NCI-H510A (cell line): ENCODE measurements around the gene NR2E1.
A peak's percentile ranks its signal among the peaks of the same experiment; 100 is the strongest.

Source experiments
- DNase-seq: peaks from one replicate; lab custom pipeline; 2025; lab: John Stamatoyannopoulos, UW

The NR2E1 gene

DNA sequence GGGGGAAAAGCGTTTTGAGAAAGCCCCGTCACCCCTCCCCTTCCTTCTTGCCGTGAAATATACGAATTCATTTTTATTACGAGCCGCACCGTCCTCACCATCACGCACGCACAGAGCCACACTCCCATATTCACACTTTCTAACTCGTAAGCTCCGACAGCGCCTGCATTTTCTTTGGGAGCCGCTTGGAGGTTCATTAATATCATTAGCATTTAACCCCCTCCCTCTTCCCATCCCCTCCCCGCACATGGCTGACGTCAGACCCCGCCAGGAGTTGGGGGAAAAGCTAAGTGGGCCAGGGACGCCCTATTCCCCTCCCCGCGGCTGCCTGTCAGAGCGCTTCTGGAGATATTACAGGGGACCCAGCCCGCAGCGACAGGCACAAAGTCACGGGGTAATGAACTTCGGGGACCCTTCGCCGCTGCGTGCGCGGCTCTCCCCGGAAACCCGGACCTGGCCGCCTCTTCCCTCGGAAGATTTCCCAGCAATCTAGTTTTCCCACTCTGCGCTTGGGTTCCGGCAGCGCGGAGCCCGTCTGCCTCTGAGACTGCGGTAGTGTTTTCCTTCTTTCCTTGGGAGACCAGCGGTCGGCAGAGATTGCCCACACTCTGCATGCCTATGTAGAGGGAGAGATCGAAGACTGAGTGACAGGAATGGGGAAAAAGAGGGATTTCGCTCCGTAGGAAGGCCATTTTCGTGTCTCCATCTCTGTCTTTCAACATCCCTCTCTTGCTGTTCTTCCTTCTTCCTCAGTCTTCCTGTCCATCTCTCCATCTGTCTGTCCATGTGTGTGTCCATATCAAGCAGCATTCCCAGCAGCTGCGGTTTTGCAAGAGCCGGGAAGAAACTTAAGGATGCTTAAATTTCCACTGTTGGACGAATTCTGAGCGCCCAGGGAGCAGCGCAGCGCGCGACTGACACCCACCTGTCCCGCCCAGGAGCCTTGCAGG, at the start of gene NR2E1:
Gene NR2E1 (plus strand): TSS at position 309 of the 950 bp plus-strand sequence. CDS start 744 bp downstream, outside the sequence.
- no peak for DNase-seq

DNA sequence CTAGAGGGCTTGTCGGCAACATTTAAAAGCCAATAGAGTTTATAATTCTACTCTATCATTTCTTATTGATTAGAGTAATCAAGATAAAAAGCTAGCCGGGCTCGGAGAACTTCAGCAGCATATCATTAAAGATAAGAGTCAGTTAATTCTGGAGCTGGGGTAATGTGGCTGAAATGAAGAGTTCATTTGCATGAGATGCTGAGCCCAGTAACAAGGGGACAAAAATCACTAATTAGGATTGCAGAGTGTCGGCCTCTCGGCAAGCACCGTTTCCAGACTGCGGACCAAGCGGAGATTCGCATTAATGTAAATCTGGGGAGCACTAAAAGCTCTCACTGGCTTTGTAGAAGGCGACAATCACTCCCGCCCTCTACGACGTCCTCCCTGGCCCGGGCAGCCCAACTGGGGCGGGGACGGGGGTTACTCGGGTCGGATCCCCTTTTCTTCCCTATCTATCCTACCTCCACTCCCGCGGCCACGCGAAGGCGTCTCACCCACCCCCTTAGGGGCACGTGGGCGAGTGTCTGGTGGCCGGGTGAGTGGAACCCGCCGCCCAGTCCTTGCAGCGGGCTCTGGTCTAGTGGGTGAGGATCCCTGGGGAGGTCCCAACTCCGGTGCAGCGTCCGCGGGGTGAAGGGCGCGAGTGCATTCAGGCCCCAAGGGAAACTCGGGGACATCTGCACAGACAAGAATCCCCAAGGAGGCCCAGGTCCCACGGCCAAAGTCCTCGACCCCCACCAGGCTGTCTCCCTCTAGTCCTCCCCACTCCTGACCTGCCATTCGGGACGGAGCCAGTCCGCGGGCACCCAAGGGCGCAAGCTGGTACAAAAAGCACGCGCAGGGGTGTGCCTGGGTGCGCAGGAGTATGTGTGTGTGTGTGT, 49.0 kb upstream of the NR2E1 start:
- DNase-seq, result no peak

DNA sequence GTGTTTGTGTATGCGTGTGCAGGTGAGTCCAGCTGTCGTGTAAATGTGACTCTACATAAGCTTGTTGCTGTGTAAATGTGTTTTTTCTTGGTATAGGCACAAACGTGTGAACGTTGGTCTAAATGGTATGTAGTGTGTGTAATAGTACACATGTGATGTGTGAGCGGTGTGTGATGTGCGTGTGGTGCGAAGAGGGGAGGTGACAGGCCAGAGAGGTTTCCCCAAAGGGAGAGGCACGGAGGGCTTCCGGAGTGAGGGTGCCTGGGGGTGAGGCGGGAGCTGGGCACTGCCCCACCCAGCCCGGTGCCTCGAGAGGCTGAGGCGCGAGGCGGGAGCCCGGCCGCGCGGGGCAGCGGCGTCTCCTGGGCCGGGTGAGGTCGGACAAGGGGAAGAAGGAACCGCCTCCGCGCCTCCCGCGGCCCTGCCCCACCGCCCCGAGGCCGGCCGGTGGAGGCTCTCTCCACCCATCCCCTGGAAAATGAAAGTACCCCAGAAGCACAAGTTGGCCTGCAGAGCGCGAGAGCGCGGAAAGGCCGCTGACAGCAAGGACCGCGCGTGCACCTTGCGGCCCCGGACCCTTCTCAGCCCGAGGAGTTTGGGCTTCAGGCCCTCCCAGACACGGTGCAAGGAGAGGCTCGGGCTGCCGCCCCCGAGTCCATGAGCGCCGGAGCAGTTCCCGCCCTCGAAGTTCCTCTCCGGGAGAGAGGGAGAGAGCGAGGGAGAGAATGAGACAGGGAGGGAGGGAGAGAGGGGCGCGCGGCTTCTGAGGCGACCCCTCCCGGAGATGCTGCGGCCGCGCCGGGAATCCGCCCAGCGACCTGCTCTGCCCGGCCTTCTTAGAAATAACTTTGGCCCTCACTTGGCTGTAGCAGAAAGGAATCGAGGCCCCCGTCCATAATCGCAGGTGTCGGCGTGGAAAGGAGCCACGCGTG, 48.1 kb upstream of the NR2E1 start:
- DNase-seq, result no peak

DNA sequence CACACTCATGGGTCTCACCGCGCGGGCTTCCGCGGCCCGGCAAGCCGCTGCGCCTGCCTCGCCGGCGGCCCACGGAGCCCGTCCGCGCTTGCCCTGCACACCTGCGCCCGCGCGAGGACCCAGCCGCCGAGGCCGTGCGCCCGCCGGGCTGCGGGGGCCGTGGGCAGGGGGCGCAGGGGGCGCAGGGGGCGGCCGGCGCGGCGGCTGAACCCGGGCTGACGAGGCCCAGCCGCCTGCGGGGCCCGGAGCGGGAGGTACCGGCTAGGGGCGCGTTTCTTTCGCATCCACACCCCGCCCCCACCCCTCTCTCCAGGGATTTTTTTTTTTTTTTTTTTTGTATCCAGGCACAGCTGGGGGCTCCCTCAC, 47.5 kb upstream of the NR2E1 start:
- DNase-seq, result no peak

DNA sequence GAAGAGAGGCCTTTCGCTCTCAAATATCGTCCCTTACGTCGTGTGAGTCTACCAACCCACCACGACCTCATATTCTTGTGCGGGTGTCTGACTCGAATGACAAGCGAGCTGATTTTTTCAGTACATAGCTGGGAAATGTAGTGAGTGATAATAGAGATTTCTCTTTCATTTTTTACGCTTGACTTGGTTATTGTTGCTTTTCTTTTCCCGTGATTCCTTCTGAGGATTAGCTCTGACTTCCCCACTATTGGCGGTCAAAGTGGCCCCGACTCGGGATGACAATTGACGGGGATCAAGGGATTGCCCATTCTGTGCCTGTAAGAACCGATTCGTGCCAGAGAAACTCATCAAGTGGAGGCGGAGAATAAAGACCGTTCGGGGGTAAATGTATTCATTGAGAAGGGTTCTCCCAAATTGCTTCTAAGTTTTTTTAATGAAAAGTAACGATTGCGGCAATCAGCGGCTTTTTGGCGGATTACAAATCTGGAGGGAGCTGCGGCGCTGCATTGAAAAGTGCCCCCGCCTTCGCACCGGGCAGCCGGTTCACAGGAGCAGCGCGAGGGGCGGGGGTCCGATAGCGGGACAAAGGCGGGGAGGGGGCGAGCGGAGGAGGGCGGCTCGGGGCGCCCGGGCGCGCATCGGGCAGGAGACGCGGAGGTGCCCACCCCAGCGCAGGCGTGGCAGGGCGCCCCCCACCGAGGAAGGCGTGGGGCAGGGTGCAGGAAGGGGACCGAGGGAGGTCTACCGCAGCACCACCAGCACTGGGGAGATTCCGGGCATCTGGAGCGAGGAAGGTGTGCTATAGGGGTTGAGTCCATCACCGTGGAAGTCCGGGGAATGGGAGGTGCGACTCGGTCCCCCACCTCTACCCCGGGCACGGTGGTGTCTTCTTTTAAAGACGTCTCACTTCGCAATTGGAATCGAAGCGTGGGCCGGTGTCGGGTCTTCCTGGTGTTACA, 46.7 kb upstream of the NR2E1 start:
- no peak for DNase-seq

DNA sequence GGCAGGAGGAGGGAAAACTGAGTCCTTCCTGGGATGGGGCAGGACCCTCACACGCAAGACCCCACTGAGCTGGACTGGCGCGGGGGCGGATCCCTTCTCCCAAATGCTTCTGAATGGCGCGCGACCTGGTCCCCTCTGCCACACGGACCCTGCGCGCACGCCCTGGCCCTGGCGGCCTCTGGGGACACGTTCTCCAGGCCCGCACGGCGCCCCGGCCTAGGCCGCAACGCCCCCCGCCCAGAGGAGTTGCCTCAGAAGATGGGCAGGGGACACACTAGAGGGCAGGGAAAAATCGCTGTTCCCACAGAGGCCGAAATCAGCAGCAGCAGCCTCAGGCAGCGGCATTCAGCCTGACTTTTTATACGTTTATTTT, 46.1 kb upstream of the NR2E1 start:
- no peak for DNase-seq

DNA sequence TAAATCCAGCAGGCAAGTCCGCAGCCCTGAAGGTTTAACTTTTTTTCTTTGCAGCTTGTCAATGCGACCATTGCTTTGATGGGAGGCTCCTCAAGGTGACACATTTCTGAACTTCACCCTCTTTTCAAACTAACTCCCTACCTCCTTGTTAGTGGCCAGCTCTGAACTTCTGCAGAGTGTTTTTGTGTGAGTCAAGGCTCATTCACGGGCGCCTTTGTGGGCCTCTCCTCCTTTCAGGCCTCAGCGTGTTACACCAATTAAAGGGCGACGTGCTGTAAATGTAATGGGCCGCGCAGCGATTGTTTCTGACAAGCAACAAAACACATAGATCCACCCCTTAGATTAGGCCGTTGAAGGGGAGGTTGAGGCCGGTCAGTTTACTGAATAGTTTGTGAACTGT, 45.5 kb upstream of the NR2E1 start:
- DNase-seq, result no peak

DNA sequence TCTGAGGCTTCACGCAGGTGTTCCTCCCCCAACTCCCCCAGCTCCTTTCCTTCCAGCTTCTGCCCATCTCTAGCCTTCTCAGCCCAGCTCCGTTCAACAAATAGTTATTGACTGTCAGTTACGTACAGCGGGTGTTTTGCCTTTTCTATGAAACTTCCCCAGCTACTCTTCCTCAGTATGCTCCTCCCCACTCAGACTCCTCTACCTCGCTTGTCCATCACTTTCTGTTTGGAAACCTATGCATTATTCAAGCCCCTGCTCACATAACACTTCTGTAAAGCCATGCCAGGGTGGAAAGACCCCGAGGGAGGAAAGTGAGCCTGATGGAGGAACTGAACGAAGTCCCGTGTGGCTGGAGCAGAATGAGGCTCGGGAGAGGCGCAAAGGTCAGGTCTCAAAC, 44.2 kb upstream of the NR2E1 start:
- DNase-seq, result no peak

DNA sequence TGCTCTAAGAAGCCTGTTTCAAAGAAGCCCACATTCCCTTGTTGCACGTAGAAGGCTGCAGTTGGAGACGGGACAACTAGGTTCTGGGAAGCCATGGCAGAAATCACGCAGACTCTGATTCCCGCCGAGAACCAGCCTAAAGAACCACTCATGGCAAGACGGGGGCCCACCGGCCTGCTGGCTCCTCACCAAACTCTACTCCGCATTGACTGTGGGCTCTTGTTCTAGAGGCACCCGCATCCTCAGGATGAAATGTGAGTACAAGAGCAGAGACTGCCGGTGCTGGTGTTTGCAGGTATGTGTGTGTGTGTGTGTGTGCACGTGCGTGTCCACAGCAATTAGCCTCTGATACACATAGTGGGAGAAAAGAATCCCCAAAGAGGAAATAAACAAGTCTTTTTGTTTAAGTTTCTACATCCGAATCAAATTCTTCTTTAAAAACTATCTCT, 42.3 kb upstream of the NR2E1 start:
- no peak for DNase-seq

DNA sequence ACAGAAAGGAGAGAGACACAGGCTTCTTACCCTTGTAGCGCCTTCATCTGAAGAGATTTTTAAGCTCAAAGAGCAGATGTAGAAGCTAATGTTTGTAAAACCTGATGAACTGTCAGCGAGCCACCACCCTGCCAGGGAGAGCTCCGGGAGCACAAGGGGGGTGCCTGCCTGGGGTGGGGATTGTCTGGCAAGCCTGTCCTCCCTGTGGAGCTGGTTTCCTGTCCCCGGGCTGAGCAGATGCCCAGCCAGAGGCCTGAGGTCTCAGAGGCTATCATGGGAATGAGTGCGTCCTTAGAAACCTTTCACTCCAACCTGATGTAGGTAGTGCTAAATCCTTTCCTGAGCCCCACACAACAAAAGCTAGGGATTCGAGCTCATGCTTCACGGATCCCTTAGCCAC, 41.9 kb upstream of the NR2E1 start:
- no peak for DNase-seq

DNA sequence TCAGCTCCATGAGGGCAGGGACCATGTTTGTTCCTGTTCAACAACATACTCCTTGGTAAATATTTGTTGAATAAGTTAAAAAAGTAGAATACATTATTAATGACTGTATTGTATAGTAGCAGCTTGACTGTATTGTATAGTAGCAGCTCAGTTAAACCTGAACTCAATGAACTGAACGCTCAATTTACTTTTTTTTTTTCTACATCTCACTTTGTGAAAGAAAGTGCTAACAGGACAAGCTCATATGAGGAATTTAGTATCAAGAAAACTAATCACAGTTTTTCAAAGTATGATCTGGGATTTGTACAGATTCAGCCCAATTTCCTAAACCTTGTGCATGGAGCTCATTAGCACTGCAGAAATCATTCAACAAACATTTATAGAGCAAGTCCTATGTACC, 38.8 kb upstream of the NR2E1 start:
- no peak for DNase-seq

DNA sequence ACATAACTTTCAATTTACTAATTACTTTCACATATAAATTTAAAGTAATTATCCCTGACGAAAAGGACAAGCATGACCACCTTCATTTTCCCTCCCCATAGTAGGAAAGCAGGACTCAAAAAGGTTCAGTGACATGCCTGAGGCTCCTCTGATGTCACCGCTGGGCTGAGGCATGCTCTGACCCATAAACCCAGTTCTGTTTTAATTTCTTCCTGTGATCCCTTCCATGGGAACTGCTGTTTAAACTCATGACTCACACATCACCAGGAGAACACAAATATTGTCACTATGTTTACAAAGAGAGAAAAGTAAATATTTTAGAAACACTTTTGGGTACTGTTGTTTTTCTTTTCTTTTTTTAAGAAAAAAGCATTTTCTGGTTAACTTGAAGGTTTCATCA, 38.0 kb upstream of the NR2E1 start:
- no peak for DNase-seq

DNA sequence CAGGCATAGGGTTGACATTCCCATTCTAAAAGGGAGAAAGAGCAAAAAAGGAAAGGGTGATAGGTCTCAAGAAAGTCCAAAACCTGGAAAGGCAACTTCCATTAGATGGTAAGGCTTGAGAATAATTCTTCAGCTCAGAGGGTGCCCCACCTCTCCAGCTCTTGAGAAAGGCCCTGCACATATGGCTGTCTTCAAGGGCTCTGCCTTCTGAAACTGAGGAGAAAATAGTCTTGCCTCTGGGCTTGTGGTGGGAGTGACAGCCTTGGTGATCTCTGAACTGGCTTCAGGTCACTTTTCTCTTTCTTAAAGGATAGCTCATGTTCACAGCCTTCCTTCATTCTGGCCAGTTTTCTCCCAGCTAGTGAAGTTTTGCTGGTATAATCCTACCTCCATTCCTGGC, 35.6 kb upstream of the NR2E1 start:
- no peak for DNase-seq

DNA sequence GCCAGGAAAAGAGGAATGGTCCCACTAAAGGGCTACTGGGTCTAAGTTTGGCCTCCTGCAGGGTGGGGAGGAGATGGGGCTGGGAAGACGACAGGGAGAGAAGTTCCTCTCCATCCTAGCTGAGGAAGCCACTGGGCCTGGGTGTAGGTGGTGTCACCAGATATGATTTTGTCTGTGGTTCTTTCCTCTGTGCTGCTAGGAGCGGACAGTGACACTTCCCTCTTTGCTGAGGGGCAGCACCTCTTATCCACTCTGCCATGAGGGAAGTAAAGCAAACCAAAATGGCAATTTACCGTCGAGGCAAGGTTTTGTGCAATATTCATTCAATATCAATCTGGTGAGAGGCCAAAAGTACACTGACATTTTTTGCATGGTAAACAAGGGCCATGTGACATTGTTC, 33.0 kb upstream of the NR2E1 start:
- no peak for DNase-seq

DNA sequence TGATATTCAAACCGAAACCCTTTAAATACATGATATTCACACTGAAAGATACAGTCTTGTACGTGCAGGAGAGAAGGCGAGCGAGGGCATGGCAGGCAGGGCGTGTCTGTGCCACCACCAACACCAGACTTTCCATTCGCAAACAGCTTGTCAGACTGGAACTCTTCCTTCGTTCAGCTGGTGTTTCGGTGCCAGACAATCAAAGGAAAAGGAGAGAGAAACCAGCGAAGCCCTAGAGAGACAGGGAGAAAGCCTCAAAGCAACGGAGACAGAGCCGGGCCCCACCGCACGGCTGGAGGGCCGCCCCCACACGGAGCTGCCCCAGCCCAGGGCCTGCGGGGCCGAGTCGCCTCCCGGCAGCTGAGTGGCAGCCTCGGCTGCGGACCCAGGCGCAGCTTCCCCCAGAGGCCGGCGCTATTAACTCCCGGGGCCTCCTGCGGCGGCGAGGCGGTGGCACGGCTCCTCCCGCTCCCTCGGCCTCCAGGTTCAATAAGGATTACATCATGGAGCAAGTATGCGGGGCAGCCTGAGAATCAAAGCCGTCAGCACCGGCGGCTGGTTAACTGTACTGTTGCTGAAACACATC, 32.1 kb upstream of the NR2E1 start:
- DNase-seq, result peak; percentile 14

DNA sequence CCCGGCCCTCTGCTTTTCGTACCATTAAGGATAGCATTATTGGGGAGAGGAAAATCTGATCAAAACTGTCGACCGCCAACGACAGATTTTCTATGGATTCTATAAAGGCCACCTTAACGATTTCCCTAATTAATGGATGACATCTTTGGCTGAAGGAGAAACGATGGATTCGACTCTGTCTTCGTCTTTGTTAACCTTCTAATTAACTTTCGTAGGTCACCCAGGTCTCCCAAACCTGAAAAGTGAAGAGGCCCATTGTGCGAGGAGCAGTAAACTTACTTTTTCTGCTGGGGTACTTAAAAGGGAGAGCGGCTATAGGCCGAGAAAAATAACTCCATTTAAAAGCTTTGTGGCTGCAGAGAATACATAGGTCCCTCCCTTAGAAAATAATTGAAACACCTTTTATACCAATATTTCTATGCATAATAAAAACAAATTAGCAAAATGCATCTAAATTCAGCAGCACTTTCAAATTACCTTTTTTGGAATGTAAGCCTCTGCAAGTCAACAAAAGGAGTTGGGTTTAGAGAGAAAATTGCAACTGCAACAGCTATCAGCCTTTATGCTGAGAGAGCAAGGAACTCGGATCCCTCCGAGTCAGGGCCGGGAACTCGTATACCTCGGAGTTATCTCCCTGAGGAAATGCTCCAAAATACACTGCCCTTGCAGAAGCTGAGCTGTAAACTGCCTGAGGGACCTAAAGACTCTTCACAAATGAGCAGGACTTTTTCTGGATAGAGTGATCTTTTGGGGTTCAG, 31.4 kb upstream of the NR2E1 start:
- DNase-seq, result no peak

DNA sequence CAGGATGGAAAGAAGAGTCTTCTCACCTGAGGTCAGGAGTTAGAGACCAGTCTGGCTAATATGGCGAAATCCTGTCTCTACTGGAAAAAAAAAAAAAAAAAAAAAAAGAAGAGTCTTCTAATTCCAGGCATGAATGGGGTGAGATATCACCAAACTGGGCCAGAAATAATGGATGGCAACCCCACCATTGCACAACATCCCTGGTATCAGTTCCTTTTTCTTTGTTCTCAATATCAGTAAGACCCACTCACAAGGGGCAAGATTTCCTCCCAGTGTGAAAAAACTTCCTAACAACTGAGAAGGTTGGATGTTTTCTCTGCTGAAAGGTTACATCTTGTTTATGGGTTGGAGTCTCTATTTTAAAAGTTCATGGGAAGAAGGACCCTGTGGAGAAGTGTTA, 23.6 kb upstream of the NR2E1 start:
- DNase-seq, result no peak

DNA sequence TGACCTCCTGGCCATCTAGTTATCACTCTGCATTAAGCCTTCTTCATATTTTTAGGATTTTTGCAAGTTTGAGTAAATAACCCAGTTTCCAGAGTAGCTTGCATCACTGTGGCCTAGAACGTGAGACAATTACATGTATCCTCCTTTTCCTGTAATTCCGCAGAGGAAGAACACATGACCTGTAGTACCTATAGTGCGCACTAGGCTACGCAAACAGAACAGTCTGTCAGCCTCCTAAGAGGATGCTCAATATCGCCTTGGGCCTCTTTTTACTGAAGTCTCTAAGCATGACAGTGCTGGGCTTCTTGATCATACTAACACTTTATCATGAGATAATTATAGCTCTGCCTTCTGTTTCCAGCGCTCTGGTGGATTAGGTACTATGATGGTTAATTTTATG, 20.2 kb upstream of the NR2E1 start:
- DNase-seq, result no peak

DNA sequence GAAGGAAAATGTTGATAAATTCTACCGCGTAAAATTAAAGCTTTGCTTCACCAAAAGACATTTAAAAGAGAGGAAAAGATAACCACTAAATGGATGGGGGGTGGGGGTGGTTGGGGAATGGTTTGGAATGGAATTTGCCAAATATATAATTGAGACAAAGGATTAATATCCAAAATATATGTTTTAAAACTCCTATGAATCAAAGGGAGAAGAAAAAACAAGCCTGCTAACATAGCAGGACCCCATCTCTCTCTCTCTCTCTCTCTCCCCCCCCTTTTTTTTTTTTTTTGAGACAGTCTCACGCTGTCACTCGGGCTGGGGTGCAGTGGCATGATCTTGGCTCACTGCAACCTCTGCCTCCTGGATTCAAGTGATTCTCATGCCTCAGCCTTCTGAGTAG, 13.4 kb upstream of the NR2E1 start:
- DNase-seq, result no peak
